IPS-20b (cell line): ENCODE data around the gene BUD31.

Experiments
- H3K27ac ChIP-seq: one replicate; pipeline ENCODE4 v1.5.1; 2013; ENCODE audit warnings: low read length
- H3K27me3 ChIP-seq: 2 replicates; pipeline ENCODE4 v1.6.1; 2013; ENCODE audit warnings: mild to moderate bottlenecking, low read length, inconsistent platforms; ENCODE audit not compliant: insufficient read depth
- H3K36me3 ChIP-seq: 2 replicates; pipeline ENCODE4 v1.6.1; 2013; ENCODE audit warnings: low read depth, mild to moderate bottlenecking, inconsistent platforms, low read length, moderate library complexity; ENCODE audit not compliant: insufficient read depth
- H3K4me1 ChIP-seq: 2 replicates; pipeline ENCODE4 v1.6.1; 2013; ENCODE audit warnings: mild to moderate bottlenecking, control low read depth, inconsistent platforms, low read length, moderate library complexity; ENCODE audit not compliant: insufficient read depth
- H3K4me3 ChIP-seq: 2 replicates; pipeline ENCODE4 v1.5.1; 2013; ENCODE audit warnings: mild to moderate bottlenecking, low read length, inconsistent platforms
- H3K9ac ChIP-seq: 2 replicates; pipeline ENCODE4 v1.6.1; 2013; ENCODE audit warnings: low read depth, mild to moderate bottlenecking, inconsistent platforms, low read length, moderate library complexity
- H3K9me3 ChIP-seq: 2 replicates; pipeline ENCODE4 v1.6.1; 2013; ENCODE audit warnings: mild to moderate bottlenecking, low read depth, low read length, inconsistent platforms; ENCODE audit not compliant: insufficient read depth

BUD31 gene

DNA sequence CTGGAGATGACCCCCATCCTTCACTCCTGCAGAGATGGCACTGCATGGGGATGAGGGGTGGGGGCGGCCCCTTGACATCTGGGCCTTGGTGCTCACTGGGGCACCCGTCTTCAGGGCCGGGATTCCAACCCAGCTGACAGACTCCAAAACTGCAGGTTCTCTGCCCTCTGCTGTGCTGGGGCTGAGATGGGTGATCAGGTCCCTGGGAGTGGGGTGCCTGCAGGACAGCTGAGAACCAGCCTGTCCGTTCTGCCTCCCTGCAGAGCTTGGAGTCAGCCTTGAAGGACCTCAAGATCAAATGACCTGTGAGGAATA is 14.6 kb upstream of the BUD31 start:
- Histone ChIP-seq H3K9me3 (no peaks in the 10 kb centered on the region), H3K27me3 (no peaks in the 10 kb centered on the region), H3K27ac (no peak overlapping the region), H3K9ac (peak overlapping the region; percentile 85; the same call in 1 of the 2 replicates), H3K36me3 (peaks cover 75% of the 10 kb centered on the region), H3K4me3 (no peak overlapping the region), H3K4me1 (peaks cover 4% of the 10 kb centered on the region; the same call in 1 of the 2 replicates)

- Histone ChIP-seq H3K9ac (no peak overlapping the region), H3K9me3 (no peaks in the 10 kb centered on the region), H3K4me1 (peaks cover 4% of the 10 kb centered on the region; the same call in 1 of the 2 replicates), H3K36me3 (peaks cover 75% of the 10 kb centered on the region), H3K27ac (no peak overlapping the region), H3K27me3 (no peaks in the 10 kb centered on the region), H3K4me3 (no peak overlapping the region)
Measured at GRCh38 chr7:99395616-99396327, 13.0 kb upstream of the BUD31 start.

- Histone ChIP-seq H3K4me3 (no peak overlapping the region), H3K27ac (no peak overlapping the region), H3K27me3 (no peaks in the 10 kb centered on the region), H3K36me3 (peaks cover 75% of the 10 kb centered on the region), H3K9ac (no peak overlapping the region), H3K4me1 (peaks cover 4% of the 10 kb centered on the region; the same call in 1 of the 2 replicates), H3K9me3 (no peaks in the 10 kb centered on the region)
Measured at GRCh38 chr7:99396418-99397296, 12.1 kb upstream of the BUD31 start.

GRCh38 chr7:99397297-99397983 is 11.3 kb upstream of the BUD31 start:
- Histone ChIP-seq H3K27ac (no peak overlapping the region), H3K4me3 (no peak overlapping the region), H3K36me3 (peaks cover 83% of the 10 kb centered on the region), H3K4me1 (peaks cover 4% of the 10 kb centered on the region; the same call in 1 of the 2 replicates), H3K9me3 (no peaks in the 10 kb centered on the region), H3K27me3 (no peaks in the 10 kb centered on the region), H3K9ac (no peak overlapping the region)

- Histone ChIP-seq H3K27me3 (no peaks in the 10 kb centered on the region), H3K9ac (no peak overlapping the region), H3K36me3 (peaks cover 97% of the 10 kb centered on the region), H3K9me3 (no peaks in the 10 kb centered on the region), H3K27ac (no peak overlapping the region), H3K4me3 (no peak overlapping the region), H3K4me1 (no peaks in the 10 kb centered on the region)
Measured at GRCh38 chr7:99398891-99399445, 9.8 kb upstream of the BUD31 start.

GRCh38 chr7:99399597-99399996 is 9.2 kb upstream of the BUD31 start:
- Histone ChIP-seq H3K9ac (no peak overlapping the region), H3K36me3 (peaks cover 97% of the 10 kb centered on the region), H3K4me1 (no peaks in the 10 kb centered on the region), H3K9me3 (no peaks in the 10 kb centered on the region), H3K27ac (no peak overlapping the region), H3K4me3 (no peak overlapping the region), H3K27me3 (no peaks in the 10 kb centered on the region)

- Histone ChIP-seq H3K9me3 (no peaks in the 10 kb centered on the region), H3K27ac (no peak overlapping the region), H3K36me3 (peaks cover 71% of the 10 kb centered on the region), H3K9ac (no peak overlapping the region), H3K4me3 (no peak overlapping the region), H3K27me3 (no peaks in the 10 kb centered on the region), H3K4me1 (peaks cover 8% of the 10 kb centered on the region)
Measured at GRCh38 chr7:99402854-99403253, 5.9 kb upstream of the BUD31 start.

- H3K27me3 ChIP-seq, result no peaks in the 10 kb centered on the region
- no peak overlapping the region for H3K4me3 ChIP-seq
- H3K9me3 ChIP-seq, result no peaks in the 10 kb centered on the region
- no peak overlapping the region for H3K9ac ChIP-seq
- no peak overlapping the region for H3K27ac ChIP-seq
- peaks cover 62% of the 10 kb centered on the region for H3K36me3 ChIP-seq
- H3K4me1 ChIP-seq, result peaks cover 8% of the 10 kb centered on the region
Measured at GRCh38 chr7:99403764-99404163, 5.0 kb upstream of the BUD31 start.

GRCh38 chr7:99404235-99404976 is 4.4 kb upstream of the BUD31 start:
- Histone ChIP-seq H3K9ac (no peak overlapping the region), H3K4me3 (no peak overlapping the region), H3K4me1 (peaks cover 8% of the 10 kb centered on the region), H3K27ac (no peak overlapping the region), H3K9me3 (no peaks in the 10 kb centered on the region), H3K36me3 (peaks cover 61% of the 10 kb centered on the region), H3K27me3 (no peaks in the 10 kb centered on the region)

DNA sequence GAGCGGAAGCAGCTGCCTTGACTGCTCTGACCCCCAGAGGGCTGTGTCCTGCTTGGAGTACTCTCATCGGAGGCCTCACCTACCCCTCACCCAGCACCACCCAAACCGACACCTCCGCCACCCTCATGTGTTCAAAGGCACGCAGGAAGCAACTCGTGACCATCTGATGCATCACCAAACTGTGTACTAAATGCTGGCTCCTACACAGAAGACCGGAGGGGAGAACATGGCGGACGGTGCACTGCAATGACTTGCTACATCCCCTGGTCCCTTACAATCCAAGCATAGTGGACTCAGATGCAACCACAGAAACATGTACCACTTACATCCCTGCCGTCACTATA is 3.8 kb upstream of the BUD31 start:
- H3K4me3 ChIP-seq, result no peak overlapping the region
- no peaks in the 10 kb centered on the region for H3K27me3 ChIP-seq
- H3K27ac ChIP-seq, result no peak overlapping the region
- no peak overlapping the region for H3K9ac ChIP-seq
- peaks cover 11% of the 10 kb centered on the region for H3K4me1 ChIP-seq
- H3K36me3 ChIP-seq, result peaks cover 57% of the 10 kb centered on the region
- H3K9me3 ChIP-seq, result no peaks in the 10 kb centered on the region

DNA sequence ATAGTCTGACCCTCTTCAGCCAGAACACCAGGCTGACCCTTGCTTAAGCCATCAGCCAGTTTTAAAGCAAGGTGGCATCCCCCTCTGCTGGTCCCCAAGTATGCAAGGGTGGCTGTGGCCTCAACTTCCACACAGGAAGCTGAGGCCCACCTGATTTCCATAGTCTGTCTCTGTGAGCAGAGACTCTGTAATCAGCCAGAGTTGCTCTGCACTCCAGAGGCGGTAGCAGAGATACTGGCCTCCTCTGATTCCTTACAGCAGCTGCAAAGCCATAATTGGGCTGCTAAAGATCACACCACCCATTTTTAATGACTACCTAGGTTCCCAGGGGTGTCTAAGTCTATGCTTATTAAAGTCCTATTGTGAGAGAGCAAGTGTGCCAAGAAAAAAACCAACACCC is 2.2 kb upstream of the BUD31 start:
- Histone ChIP-seq H3K36me3 (peaks cover 57% of the 10 kb centered on the region), H3K9me3 (no peaks in the 10 kb centered on the region), H3K9ac (peak overlapping the region; percentile 100), H3K27ac (no peak overlapping the region), H3K4me3 (peak overlapping the region; percentile 100; the same call in 1 of the 2 replicates), H3K4me1 (peaks cover 13% of the 10 kb centered on the region), H3K27me3 (no peaks in the 10 kb centered on the region)
